Endothelial cell of umbilical vein (primary cell): ENCODE results near the gene SDC4. TPM values are rescaled to one million over a fixed set of nuclear protein-coding genes. Genes with fewer than 3 reads are reported as not detected.

ENCODE experiments used
- BruUV-seq: library from RNA; stranded (reverse); fragments of 400-500 nt; replicated peaks from 2 replicates; lab custom pipeline; 2021; lab: Mats Ljungman, UMichigan
- CTCF ChIA-PET: fragments of 300-600, 350-600 bp; sonication (Branson Sonifier 250); formaldehyde crosslinking; loops from one replicate; lab custom pipeline; 2021; ENCODE audit warnings: antibody characterized with exemption, inconsistent platforms; lab: Charles Lee
- POLR2A ChIA-PET: fragments of 300-600, 350-600 bp; sonication (Branson Sonifier 250); formaldehyde crosslinking; loops from one replicate; lab custom pipeline; 2021; ENCODE audit warnings: antibody characterized with exemption, inconsistent platforms; lab: Charles Lee
- DNase-seq: peaks from one replicate; pipeline ENCODE4 v3.0.0-alpha.2; 2011; ENCODE audit warnings: low read depth, low spot score
- FAIRE-seq: peaks from 2 replicates; lab custom pipeline; 2011; peaks lifted over from hg19 to GRCh38; lab: Jason Lieb, UNC
- H2AFZ ChIP-seq: 2 replicates; pipeline ENCODE4 v1.6.0; 2012; ENCODE audit warnings: low read depth, low read length, control low read depth, inconsistent platforms
- H3K27ac ChIP-seq: 2 replicates; pipeline ENCODE4 v1.5.1; 2011; ENCODE audit warnings: low read depth, mild to moderate bottlenecking, control low read depth, low read length, moderate library complexity; ENCODE audit not compliant: insufficient read depth
- H3K27me3 ChIP-seq, 2 experiments: 2 replicates each; pipeline versions ENCODE4 v1.6.0 to v1.6.1; 2011; ENCODE audit warnings: low read length in 2 of 2, mixed read lengths in 1 of 2; ENCODE audit not compliant: control insufficient read depth in 2 of 2, insufficient read depth in 2 of 2
- H3K36me3 ChIP-seq, 2 experiments: 2 replicates in 1 of 2; 3 replicates in 1 of 2; pipeline ENCODE4 v1.5.1; 2011; ENCODE audit warnings: low read length in 2 of 2, mild to moderate bottlenecking in 1 of 2, moderate library complexity in 1 of 2; ENCODE audit not compliant: control insufficient read depth in 2 of 2, insufficient read depth in 2 of 2; ENCODE audit errors: extremely low read depth in 1 of 2
- H3K4me1 ChIP-seq: 3 replicates; pipeline ENCODE4 v1.5.1; 2011; ENCODE audit warnings: mild to moderate bottlenecking, low read length; ENCODE audit not compliant: control insufficient read depth, insufficient read depth; ENCODE audit errors: extremely low read depth
- H3K4me2 ChIP-seq: 2 replicates; pipeline ENCODE4 v1.6.1; 2011; ENCODE audit warnings: low read length, control low read depth, mixed read lengths; ENCODE audit not compliant: insufficient read depth
- H3K4me3 ChIP-seq, 3 experiments: fragments of 200-600 bp in 1 of 3; sonication (generic), shearing (Covaris generic) in 1 of 3; replicated peaks in 1 of 3; 2 replicates each; pipeline ENCODE4 v1.5.1; 2011 to 2016; ENCODE audit warnings: control low read depth in 3 of 3, low read length in 3 of 3, mild to moderate bottlenecking in 2 of 3, inconsistent platforms in 1 of 3, low read depth in 1 of 3, moderate library complexity in 1 of 3; ENCODE audit not compliant: insufficient read depth in 1 of 3
- H3K79me2 ChIP-seq: 2 replicates; pipeline ENCODE4 v1.6.0; 2012; ENCODE audit warnings: low read length, inconsistent platforms; ENCODE audit not compliant: control insufficient read depth, insufficient read depth
- H3K9ac ChIP-seq: replicated peaks from 2 replicates; pipeline ENCODE3; 2011; ENCODE audit warnings: low read length, control low read depth; ENCODE audit not compliant: insufficient read depth; ENCODE audit errors: extremely low read depth
- H3K9me1 ChIP-seq: replicated peaks from 3 replicates; pipeline ENCODE4 v1.6.0; 2011; ENCODE audit warnings: mild to moderate bottlenecking, low read length; ENCODE audit not compliant: control insufficient read depth, insufficient read depth; ENCODE audit errors: extremely low read depth
- H3K9me3 ChIP-seq: replicated peaks from 2 replicates; pipeline ENCODE4 v1.5.1; 2012; ENCODE audit warnings: low read length, inconsistent platforms; ENCODE audit not compliant: control insufficient read depth, insufficient read depth
- H4K20me1 ChIP-seq: replicated peaks from 2 replicates; pipeline ENCODE3; 2011; ENCODE audit warnings: mild to moderate bottlenecking, low read length; ENCODE audit not compliant: control insufficient read depth, insufficient read depth; ENCODE audit errors: extremely low read depth
- FOS ChIP-seq: IDR thresholded peaks from 2 replicates; pipeline ENCODE4 v1.6.1; 2011; ENCODE audit warnings: mild to moderate bottlenecking, low read length, moderate library complexity, borderline replicate concordance; ENCODE audit not compliant: insufficient read depth
- GATA2 ChIP-seq: IDR thresholded peaks from 2 replicates; pipeline ENCODE4 v1.7.0; 2011; ENCODE audit warnings: low read depth, mild to moderate bottlenecking, moderate library complexity, mixed read lengths, low read length; ENCODE audit not compliant: insufficient read length, insufficient read depth
- JUN ChIP-seq: IDR thresholded peaks from 2 replicates; pipeline ENCODE4 v1.6.1; 2011; ENCODE audit warnings: borderline replicate concordance, low read depth; ENCODE audit not compliant: insufficient read length, insufficient read depth
- MYC ChIP-seq: IDR thresholded peaks from one replicate; pipeline ENCODE4 v1.6.1; 2011; ENCODE audit warnings: mild to moderate bottlenecking, low read depth, low read length
- POLR2A ChIP-seq: IDR thresholded peaks from 2 replicates; pipeline ENCODE4 v1.6.1; 2012; ENCODE audit warnings: low read depth, mild to moderate bottlenecking, control low read depth, low read length
- POLR2AphosphoS5 ChIP-seq: IDR thresholded peaks from 2 replicates; pipeline ENCODE4 v1.6.1; 2012; ENCODE audit warnings: low read depth, mild to moderate bottlenecking, control low read depth, low read length, moderate library complexity; ENCODE audit not compliant: insufficient read depth
- dilution Hi-C: fragments of 300-500 bp; cut with MboI; formaldehyde crosslinking; loops from one replicate; pipeline ENCODE4 v1.15.0; 2019; ENCODE audit warnings: low sequenced_read_pairs; ENCODE audit not compliant: extremely low pct_ligation_motif_present
- intact Hi-C: fragments of 100-400 bp; cut with micrococcal nuclease; formaldehyde crosslinking; loops from one replicate; pipeline ENCODE4 v1.10.0; 2022
- polyA plus RNA-seq, 4 experiments: library from polyadenylated mRNA; depleted of rRNA in 3 of 4; stranded (reverse) in 3 of 4; unstranded in 1 of 4; fragments of >200 nt; gene quantifications; 2 replicates each; pipeline versions ENCODE4 v1.2.1 to v1.2.3, GENCODE V29; 2011 to 2012; ENCODE audit warnings: missing spikeins in 1 of 4
- total RNA-seq: library from RNA; stranded (reverse); gene quantifications from 2 replicates; pipeline ENCODE4 v1.2.3, GENCODE V29; 2021
- TF ChIP-seq, protein P1 (sequence below): IDR thresholded peaks from 2 replicates; pipeline ENCODE4 v1.6.1; 2011; ENCODE audit not compliant: insufficient read depth, insufficient read length

The SDC4 gene
- total and polyA plus RNA-seq, 2 donors (not counting 3 experiments of a cell fraction or from before 2014, with no cell fraction given): 26.3 to 32.0 TPM

DNA sequence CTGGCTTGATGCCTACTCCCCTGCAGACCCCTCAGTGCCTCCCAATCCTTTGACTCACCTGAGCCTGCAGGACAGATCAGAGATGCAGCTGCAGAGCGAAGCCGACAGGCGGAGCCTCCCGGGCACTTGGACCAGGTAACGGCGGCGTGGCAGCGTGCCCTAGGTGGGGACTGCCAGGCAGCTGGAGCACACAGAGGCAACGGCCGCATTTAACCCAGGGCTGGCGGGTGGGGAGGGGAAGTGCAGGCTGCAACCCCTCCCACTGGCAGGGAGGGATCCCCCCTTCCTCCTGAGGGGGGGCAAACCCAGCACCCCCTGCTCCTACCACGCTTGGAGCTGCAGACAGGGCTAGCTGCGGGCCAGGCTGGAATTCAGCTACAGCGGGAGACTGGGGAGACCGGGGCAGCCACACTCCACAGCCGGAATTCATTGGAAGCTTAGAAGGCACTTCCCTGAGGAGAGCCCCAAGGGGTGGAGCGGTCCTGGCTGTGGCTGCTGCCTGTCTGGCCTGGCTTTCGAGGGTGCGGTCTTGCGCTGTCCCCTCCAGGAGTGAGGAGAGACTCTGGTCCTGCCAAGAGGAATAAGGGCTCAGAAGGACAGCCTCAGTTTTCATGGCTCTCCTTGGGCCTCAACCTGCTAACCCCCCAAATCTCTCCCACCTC is 40.0 kb downstream of the SDC4 start, which contains the start of gene MATN4:
Gene MATN4 (minus strand): TSS at position 183 of the 662 bp plus-strand sequence. CDS start 2,717 bp downstream, outside the sequence.
- ChIA-PET CTCF (interaction anchor here (0.7 to 1.2 kb wide), 3 partner anchors 10 to 129 kb away, joined by 4 to 13 read pairs (median 4); no protein-coding TSS in a partner anchor), POLR2A (no interaction called here)
- Histone ChIP-seq H3K27ac (no peak within 1 kb of the TSS), H3K4me1 (no peaks in the 10 kb centered on the region), H3K9ac (no peak within 1 kb of the TSS), H3K36me3 (no peaks in the 10 kb centered on the region), H2AFZ (no peak within 1 kb of the TSS), H3K4me2 (no peak within 1 kb of the TSS), H3K79me2 (no peaks in the 10 kb centered on the region), H3K9me1 (no peaks in the 10 kb centered on the region), H3K4me3 (no peak within 1 kb of the TSS), H4K20me1 (no peaks in the 10 kb centered on the region), H3K9me3 (no peaks in the 10 kb centered on the region), H3K27me3 (peaks cover 15 to 26% of the 10 kb centered on the region in 2 experiments)
- FAIRE-seq: no peak
- no peak for DNase-seq
- TF ChIP-seq FOS: no peak
- TF ChIP-seq GATA2: no peak
- TF ChIP-seq JUN: no peak
- TF ChIP-seq POLR2AphosphoS5: no peak
- TF ChIP-seq MYC: no peak
- TF ChIP-seq POLR2A: no peak
- TF ChIP-seq, protein P1, sequence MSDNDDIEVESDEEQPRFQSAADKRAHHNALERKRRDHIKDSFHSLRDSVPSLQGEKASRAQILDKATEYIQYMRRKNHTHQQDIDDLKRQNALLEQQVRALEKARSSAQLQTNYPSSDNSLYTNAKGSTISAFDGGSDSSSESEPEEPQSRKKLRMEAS: no peak
- BruUV-seq: no TSS peak
- dilution Hi-C loops (no loop called here), intact Hi-C loops (no loop called here)
